Retina (tissue), 1 donor: ENCODE results near the gene DPP9.
"Not testable (repeated sequence)": the region's sequence is repeated elsewhere in the genome, so short reads cannot be mapped to it uniquely, and the experiment has no call there.

Experiments
- DNase-seq: peaks from one replicate; pipeline ENCODE4 v3.0.0-alpha.2; 2016

The DPP9 gene

GRCh38 chr19:4684312-4685095, 39.1 kb downstream of the DPP9 start:
- no peak for DNase-seq

DNA sequence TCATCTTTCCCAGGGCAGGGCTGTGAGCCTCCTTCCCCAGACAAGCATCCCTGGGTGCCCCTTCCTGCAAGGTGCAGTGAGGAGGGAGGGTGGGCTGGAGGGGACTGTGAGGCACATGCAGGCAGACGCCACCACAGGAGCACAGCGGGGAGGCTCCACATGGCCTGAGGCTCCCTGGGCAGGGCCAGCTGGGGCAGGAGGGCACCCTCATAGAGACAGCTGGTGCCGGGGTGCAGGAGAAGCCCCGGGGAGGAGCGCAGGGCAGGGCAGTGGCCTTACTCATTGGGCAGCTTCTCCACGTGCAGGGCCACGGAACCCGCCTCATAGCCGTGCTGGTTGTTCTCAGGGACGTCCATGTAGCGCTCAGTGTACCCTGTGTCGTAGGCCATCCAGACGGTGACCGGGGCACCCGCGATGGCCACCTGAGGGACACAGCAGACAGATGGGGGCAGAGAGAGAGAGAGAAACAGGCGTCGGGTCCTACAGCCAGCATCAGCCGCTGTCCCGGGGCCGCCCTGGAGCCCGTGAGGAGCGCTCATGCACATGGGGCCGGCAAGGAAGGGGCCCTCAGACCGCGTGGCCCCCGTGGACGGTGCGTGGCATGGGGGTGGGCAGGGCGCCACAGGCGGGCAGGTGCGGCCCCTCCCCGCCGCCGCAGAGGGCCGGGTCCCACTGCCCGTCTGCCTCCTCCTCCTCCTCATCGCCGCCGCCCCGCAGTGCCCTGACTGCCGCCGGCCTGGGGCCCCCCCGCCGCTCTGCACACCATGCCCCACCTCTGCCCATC, 41.0 kb downstream of the DPP9 start:
- DNase-seq: no peak

GRCh38 chr19:4680021-4680420, 43.6 kb downstream of the DPP9 start:
- not testable (repeated sequence) for DNase-seq

GRCh38 chr19:4678881-4679790, 44.5 kb downstream of the DPP9 start:
- no peak for DNase-seq

GRCh38 chr19:4676955-4677731, 46.5 kb downstream of the DPP9 start:
- no peak for DNase-seq

DNA sequence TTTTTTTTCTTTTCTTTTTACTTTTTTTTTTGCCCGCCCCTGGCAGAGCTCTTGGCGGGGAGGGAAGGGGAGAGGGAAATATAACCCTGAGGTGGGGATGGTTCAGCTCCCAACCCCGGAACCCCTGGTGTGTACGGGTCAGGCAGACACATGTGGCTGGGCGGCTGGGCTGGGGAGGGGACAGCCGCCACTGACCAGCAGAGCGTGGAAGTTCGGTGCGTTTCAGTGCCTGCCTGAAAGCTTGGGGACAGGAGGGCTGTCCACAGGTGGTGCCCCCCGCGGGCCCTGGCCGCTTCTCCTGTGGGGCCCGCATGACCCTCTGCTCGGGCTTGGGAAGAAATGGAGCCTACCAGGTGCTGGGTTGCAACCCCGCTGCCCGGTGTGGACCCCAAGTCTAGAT, 48.3 kb downstream of the DPP9 start:
- no peak for DNase-seq

GRCh38 chr19:4673726-4674125, 49.9 kb downstream of the DPP9 start:
- DNase-seq: no peak

DNA sequence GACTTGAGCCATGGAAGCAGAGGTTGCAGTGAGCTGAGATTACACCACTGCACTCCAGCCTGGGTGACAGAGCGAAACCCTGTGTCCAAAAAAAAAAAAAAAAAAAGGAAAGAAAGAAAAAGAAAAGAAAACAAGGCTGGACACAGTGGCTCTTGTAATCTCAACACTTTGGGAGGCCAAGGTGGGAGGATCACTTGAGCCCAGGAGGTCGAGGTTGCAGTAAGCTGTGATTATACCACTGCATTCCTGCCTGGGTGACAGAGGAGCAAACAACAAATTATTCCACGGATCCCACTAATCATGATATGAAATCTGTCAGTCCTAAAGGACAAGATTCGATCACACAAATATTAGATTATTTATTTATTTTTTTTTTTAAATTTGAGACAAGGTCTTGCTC, 50.4 kb downstream of the DPP9 start:
- no peak for DNase-seq

DNA sequence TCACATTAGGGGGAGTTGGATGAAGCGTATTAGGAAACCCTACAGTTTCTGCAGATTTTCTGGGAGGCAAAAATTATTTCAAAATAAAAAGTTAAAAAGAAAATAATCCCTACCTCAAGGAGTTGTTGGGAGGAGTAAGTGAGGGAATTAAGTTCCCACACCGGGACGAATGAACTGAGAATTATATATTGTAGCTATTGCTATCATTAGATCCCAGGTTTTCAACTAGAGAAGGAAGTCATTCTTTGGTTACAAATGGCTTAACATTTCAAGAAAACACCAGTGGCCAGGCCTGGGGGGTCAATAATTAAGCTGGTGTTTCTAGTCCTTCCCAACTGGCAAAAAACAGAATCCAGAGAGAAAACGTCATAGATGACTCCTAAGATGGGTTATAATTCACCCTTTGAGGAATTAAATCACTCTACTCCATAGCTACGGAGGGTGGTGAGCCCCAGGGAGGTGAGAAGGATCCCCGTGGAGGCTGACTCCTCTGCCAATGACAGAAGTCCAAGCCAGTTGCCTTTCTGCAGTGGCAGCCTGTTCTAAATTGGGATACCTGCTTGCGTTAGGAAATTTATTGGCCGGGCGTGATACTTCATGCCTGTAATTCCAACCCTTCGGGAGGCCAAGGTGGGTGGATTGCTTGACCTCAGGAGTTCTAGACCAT, 52.3 kb downstream of the DPP9 start:
- no peak for DNase-seq

- DNase-seq: peak; percentile 81
These were observed 53.7 kb downstream of the DPP9 start, which contains the start of gene MYDGF for GRCh38 chr19:4669723-4670480. Gene MYDGF (minus strand): TSS chr19:4670342. CDS start chr19:4670334, 8 bp downstream.

DNA sequence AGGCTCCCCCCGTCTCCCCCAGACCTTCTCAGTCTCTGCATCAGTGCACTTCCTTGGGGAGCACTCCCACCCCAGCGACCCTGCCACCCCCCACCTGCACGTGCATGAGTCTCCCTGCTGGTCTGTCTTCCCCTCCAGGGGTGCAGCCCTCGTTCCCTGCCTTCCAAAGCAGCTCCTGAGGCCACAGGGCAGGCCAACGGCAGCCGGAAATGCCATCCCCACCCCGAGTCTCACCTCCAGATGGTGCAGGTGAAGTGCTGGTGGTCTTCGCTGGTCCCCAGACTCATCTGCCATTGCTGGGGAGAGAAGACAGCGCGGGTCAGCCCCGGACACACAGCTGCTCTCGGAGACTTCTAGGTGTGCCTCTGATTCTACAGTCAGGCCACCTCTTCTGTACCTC, 59.0 kb downstream of the DPP9 start:
- no peak for DNase-seq

GRCh38 chr19:4662812-4663211, 60.8 kb downstream of the DPP9 start:
- no peak for DNase-seq

GRCh38 chr19:4662020-4662695, 61.5 kb downstream of the DPP9 start:
- DNase-seq: no peak

DNA sequence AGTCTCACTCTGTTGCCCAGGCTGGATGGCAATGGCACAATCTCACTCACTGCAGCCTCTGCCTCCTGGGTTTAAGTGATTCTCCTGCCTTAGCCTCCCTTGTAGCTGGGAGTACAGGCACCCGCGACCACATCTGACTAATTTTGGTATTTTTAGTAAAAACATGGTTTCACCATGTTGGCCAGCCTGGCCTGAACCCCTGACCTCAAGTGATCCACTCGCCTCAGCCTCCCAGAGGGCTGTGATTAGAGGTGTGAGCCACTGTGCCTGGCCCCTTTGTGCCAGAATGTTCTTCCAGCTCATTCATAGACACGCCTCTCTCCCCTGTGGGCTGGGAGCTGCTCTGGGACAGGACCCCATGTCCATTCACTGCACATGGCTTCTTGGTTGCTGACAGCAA, 62.6 kb downstream of the DPP9 start:
- DNase-seq: no peak

GRCh38 chr19:4660181-4660791, 63.4 kb downstream of the DPP9 start:
- DNase-seq: no peak

GRCh38 chr19:4657835-4658234, 65.8 kb downstream of the DPP9 start:
- no peak for DNase-seq

GRCh38 chr19:4657262-4657661, 66.4 kb downstream of the DPP9 start:
- DNase-seq: no peak

DNA sequence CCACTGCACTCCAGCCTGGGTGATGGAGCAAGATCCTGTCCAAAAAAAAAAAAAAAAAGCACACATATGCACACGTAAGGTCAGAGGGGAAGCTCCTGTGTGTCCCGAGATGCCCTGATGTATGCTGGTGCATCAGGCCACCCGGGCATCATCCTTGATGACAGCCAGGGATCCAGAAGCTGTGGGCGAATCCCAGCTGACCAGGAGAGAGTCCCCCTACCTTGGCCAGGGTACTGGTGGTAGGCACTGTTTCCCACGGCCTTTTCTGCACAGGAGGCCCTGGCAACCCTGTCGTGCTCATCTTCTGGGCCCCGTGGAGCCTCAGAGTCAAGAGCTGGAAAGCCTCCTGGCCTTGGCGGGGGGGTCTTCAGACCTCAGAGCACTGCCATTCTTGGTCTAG, 67.5 kb downstream of the DPP9 start:
- no peak for DNase-seq

GRCh38 chr19:4654437-4655361, 68.9 kb downstream of the DPP9 start:
- no peak for DNase-seq
